GM19099 (cell line): ENCODE data around the gene MCRIP2.
A peak's percentile ranks its signal among the peaks of the same experiment; 100 is the strongest.

Experiments used
- POLR2A ChIP-seq: IDR thresholded peaks from 3 replicates; pipeline ENCODE4 v1.6.1; 2011; ENCODE audit warnings: low read depth; ENCODE audit not compliant: insufficient read length; ENCODE audit errors: extremely low read depth

MCRIP2 gene

DNA sequence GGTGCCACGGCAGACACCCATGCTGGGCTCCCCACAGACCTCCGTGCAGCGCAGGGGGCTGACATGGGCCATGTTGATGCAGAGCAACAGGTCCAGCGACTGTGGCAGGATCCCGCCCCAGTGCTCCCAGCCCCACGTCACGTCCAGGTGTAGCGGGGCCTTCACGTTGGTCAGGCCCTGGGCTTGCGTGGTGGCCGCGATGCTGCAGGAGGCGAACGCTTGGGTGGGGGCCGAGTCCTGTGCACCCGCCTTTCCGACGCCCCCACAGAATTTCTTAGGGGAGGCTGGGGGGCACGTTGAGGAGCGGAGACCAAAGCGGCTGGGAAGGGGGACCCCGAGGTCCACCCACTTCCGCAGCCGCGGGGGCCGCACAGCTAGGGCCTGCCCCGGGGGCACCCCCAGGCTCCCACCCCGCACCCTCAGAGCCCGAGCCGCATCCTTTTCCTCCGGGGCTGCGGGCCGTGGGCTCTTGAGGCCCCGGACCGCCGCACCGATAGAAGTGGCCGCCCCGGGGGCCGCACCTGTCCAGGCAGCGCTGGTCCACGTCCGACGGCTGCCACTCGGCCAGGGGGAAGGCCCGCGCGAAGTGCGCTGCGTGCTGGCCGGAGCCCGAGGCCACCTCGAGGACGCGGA lies 5.9 kb upstream of the MCRIP2 start:
- no peak for TF ChIP-seq POLR2A

DNA sequence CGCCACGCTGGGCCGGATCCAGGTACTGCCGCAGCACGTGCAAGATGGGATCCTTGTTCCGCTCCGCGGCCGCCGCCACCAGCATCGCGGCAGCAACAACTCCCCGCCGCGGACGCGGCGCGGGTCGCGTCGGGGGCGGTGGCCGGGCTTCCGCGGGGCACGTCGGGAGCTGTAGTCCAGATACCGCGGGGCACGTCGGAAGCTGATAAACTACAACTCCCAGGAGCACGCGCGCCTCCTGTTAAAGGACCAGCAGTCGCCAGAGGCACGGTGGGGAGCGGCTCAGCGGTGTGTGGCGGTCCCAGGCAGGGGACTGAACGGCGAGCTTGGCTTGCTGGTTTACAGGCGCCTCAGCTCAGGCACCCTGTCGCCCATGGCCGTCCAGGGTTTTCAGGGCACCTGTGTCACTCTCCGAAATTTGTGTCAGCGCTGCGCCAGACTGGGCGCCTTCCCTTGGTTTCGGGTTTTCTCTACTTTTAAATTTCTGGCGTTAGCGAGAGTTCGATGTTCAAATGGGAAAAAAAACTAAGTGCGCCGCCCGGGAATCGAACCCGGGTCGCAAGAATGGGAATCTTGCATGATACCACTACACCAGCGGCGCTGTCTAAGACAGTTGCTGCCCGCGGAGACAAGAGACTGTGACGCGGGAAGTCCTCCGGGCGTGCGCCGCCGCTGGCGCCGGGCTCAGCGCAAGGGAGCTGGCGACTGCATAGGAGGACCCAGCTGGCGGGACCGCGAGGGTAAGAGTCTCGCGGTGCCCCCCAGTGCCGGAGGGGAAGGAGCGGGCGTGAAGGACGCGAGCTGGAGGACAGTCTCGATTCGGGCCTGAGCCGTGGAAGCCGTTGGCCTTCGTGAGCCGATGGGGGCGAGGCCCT lies 5.2 kb upstream of the MCRIP2 start, which contains the start of gene METTL26:
TSS of gene METTL26 (minus strand) at position 100 of the 875 bp plus-strand sequence. CDS start at position 85, 15 bp downstream.
- TF ChIP-seq POLR2A = peak; percentile 79

GRCh38 chr16:637081-638018 lies 4.3 kb upstream of the MCRIP2 start:
- TF ChIP-seq POLR2A = no peak

GRCh38 chr16:638034-638543 lies 3.5 kb upstream of the MCRIP2 start:
- no peak for TF ChIP-seq POLR2A

DNA sequence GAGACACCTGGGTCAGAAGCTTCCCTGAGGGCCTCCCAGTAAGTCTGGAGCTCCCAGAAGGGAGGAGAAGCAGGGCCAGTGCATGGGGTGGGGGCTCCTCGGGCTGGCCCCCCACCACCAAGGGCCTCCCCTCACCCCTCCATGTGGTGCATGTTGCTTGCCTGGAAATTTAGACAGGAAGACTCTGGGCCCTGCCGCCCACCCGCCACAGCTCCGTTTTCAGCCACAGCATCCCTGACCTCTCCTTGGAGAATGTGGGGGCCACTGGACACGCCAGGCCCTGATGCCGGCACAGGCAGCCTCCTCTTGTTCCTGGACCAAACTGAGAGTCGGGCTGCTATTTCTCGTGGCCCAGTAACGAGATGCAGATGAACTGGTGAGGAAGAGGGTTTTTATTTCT lies 2.8 kb upstream of the MCRIP2 start:
- no peak for TF ChIP-seq POLR2A

GRCh38 chr16:640614-641013 lies 1.0 kb upstream of the MCRIP2 start:
- no peak for TF ChIP-seq POLR2A

GRCh38 chr16:642189-643049 lies 791 bp downstream of the MCRIP2 start:
- peak; percentile 43 for TF ChIP-seq POLR2A

GRCh38 chr16:643050-643368 lies 1.4 kb downstream of the MCRIP2 start:
- no peak for TF ChIP-seq POLR2A

- no peak for TF ChIP-seq POLR2A
Observed at GRCh38 chr16:644556-644955, 2.9 kb downstream of the MCRIP2 start.

DNA sequence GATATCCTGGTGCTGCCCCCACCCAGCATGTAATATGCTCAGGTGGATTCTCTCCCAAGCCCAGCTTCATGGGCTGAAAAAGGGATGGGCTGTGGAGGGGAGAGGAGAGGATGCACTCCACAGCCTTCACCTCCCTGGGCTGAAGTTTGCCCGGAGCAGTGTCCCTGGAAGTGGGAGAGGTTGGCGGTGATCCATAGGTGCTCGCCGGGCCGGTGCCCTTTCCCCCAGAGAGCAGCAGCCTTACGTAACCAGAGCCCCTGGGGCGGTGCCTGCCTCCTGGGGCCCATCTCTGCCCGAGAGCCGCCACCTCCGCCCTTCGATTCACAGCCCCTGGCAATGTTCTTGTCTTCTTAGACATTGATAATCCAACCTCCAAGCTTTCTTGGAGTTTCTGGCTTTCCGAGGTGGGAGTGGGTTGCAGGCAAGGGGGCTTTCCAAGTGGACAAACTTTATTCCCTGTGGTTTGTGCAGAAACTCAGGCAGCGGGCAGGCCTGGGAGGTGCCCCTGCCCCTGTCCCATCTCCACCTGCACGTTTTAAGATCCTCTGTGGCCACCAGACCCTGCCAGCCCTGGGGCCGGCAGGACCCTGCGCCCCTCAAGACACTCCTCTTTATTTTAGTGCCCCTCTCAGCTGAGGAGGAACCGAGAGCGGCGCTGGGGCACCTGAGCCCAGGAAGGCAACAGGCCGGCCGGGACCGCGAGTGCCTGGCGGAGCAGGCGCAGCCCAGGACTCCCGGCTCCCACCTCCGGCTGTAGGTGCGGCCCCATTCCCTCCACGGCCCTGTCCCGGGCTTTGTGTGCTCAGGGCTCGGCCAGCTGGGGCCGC lies 4.4 kb downstream of the MCRIP2 start:
- TF ChIP-seq POLR2A = no peak

GRCh38 chr16:646679-647172 lies 5.1 kb downstream of the MCRIP2 start:
- no peak for TF ChIP-seq POLR2A

DNA sequence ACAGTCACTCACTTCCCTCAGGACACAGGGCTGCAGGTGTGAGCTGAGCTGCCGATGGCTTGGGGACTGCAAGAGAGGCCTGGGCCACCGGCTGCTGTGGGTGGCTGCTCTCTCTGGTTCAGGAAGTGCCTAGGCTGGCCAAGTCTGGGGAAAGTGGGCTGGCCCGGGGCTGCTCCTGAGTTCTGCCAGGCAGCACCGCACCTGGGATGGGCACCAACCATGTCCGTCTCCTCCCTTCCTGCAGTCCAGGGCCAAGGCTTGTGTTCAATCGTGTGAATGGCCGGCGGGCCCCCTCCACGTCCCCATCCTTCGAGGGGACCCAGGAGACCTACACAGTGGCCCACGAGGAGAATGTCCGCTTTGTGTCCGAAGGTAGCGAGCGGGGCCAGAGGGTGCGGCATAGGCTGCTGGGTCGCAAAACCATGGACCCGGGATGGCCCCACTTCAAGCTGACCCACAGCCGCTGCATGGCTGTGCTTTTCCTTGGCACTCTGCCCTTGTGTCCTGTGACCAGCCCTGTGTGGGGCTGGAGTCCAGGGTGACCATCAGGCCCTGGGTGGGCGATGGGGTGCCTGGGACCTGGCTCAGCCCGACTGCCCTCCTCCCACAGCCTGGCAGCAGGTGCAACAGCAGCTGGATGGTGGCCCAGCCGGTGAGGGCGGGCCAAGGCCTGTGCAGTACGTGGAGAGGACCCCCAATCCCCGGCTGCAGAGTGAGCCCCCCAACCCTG lies 5.7 kb downstream of the MCRIP2 start:
- peak; percentile 17 for TF ChIP-seq POLR2A

DNA sequence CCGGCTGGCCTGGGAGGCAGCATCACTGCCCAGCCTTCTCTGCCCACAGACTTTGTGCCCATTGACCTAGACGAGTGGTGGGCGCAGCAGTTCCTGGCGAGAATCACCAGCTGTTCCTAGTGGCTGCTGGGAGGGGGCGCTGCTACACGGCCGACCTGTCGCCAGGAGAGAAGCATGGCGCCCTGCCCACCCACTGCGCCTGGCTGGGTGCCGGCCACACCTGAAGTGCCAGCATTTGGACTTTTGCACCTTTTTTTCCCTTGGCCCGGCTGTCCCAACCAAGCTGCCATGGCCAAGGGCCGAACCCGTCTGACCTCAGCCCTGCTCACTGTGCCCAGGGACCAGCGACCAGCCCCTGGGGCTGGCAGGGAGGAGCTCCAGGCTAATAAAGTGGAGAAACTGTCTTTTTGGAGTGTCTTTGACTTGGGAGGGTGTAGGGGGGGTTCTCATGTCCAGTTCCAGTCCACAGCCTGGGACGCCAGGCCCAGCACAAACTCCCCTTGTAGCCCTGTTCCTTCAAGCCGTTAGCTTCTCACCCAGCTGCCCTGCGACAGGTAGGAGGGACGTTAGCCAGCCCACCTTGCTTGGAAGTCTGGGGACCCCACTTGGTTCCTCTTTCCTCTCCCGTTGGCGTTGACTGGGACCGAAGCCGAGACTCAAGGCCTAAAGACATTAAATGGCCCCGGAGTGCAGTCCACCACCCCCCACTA lies 6.6 kb downstream of the MCRIP2 start:
- TF ChIP-seq POLR2A = no peak
